ENCODE results near the gene TRIM31. TPM values are rescaled to one million over a fixed set of nuclear protein-coding genes. Genes with fewer than 3 reads are reported as not detected.

TRIM31 gene
- total RNA-seq, 1 experiment from 2014 or later, result 0.13 TPM

GRCh38 chr6:30061858-30062458 is 50.9 kb downstream of the TRIM31 start:
- POLR2A ChIA-PET, result interaction anchor here (1.3 to 1.5 kb wide), 2 partner anchors 15 to 214 kb away, joined by 3 read pairs; no protein-coding TSS in a partner anchor
- no peak for TF ChIP-seq CREB1 (CRISPR knock-in tag; IDR thresholded peaks at IDR 0.05)
- TF ChIP-seq TP53 (CRISPR knock-in tag; IDR thresholded peaks at IDR 0.05), result no peak
- TF ChIP-seq, protein P1, sequence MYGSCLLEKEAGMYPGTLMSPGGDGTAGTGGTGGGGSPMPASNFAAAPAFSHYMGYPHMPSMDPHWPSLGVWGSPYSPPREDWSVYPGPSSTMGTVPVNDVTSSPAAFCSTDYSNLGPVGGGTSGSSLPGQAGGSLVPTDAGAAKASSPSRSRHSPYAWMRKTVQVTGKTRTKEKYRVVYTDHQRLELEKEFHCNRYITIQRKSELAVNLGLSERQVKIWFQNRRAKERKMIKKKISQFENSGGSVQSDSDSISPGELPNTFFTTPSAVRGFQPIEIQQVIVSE (CRISPR knock-in tag; IDR thresholded peaks at IDR 0.05; ENCODE audit: borderline replicate concordance), result no peak
- TF ChIP-seq NR2C2 (CRISPR knock-in tag; IDR thresholded peaks at IDR 0.05), result no peak
- no peak for TF ChIP-seq MXD4 (CRISPR knock-in tag; IDR thresholded peaks at IDR 0.05; ENCODE audit: borderline replicate concordance)
- TF ChIP-seq, protein P2, sequence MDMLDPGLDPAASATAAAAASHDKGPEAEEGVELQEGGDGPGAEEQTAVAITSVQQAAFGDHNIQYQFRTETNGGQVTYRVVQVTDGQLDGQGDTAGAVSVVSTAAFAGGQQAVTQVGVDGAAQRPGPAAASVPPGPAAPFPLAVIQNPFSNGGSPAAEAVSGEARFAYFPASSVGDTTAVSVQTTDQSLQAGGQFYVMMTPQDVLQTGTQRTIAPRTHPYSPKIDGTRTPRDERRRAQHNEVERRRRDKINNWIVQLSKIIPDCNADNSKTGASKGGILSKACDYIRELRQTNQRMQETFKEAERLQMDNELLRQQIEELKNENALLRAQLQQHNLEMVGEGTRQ (CRISPR knock-in tag; IDR thresholded peaks at IDR 0.05), result no peak
- TF ChIP-seq NFATC4 (CRISPR knock-in tag; IDR thresholded peaks at IDR 0.05), result no peak
- TF ChIP-seq SOX15 (CRISPR knock-in tag; IDR thresholded peaks at IDR 0.05), result no peak
- no peak for TF ChIP-seq ZNF219 (CRISPR knock-in tag; IDR thresholded peaks at IDR 0.05; ENCODE audit: borderline replicate concordance)
- H3K27me3 Mint-ChIP-seq (ENCODE audit: low read depth), result no peaks in the 10 kb centered on the region
- peak overlapping the region; percentile 94 for H3K27ac Mint-ChIP-seq
- DNase-seq (ENCODE audit: low spot score) (no peak), ATAC-seq (no peak; the same call in 1 of the 2 replicates)
- H3K4me3 Mint-ChIP-seq, result peak overlapping the region; percentile 98
- H3K36me3 Mint-ChIP-seq, result peaks cover 13% of the 10 kb centered on the region; the same call in 1 of the 2 replicates
- H3K4me1 Mint-ChIP-seq, result peaks cover 29% of the 10 kb centered on the region
- CTCF ChIA-PET, result interaction anchor here (1.2 to 3.0 kb wide), 3 partner anchors 13 to 412 kb away, joined by 4 to 16 read pairs (median 10); partner anchors contain the start of gene RNF39
- H3K9me3 Mint-ChIP-seq, result no peaks in the 10 kb centered on the region

- ChIA-PET POLR2A (interaction anchor here (1.1 to 1.6 kb wide), 4 partner anchors 13 to 213 kb away, joined by 3 to 8 read pairs (median 3); no protein-coding TSS in a partner anchor), CTCF (interaction anchor here (1.2 to 3.0 kb wide), 5 partner anchors 14 to 411 kb away, joined by 4 to 16 read pairs (median 8); partner anchors contain the start of gene RNF39)
- Mint-ChIP-seq H3K27ac (peak within 1 kb of the TSS; percentile 94), H3K4me1 (peaks cover 28% of the 10 kb centered on the region), H3K36me3 (peaks cover 14% of the 10 kb centered on the region; the same call in 1 of the 2 replicates), H3K27me3 (ENCODE audit: low read depth) (no peaks in the 10 kb centered on the region), H3K9me3 (no peaks in the 10 kb centered on the region), H3K4me3 (peak within 1 kb of the TSS; percentile 98)
- ATAC-seq (peak; percentile 98), DNase-seq (ENCODE audit: low spot score) (peak; percentile 92)
- TF ChIP-seq ZSCAN18 (CRISPR knock-in tag; IDR thresholded peaks at IDR 0.05), result no peak
- peak; percentile 46 for TF ChIP-seq GABPB1 (CRISPR knock-in tag; IDR thresholded peaks at IDR 0.05)
- peak; percentile 77 for TF ChIP-seq FOXK1 (CRISPR knock-in tag; IDR thresholded peaks at IDR 0.05)
- no peak for TF ChIP-seq NR1H2 (CRISPR knock-in tag; IDR thresholded peaks at IDR 0.05)
- TF ChIP-seq CREM (CRISPR knock-in tag; IDR thresholded peaks at IDR 0.05), result peak; percentile 98
- peak; percentile 65 for TF ChIP-seq SP1 (CRISPR knock-in tag; conservative IDR thresholded peaks at IDR 0.05)
- peak; percentile 86 for TF ChIP-seq NFYB (CRISPR knock-in tag; conservative IDR thresholded peaks at IDR 0.05; ENCODE audit: low read depth)
- TF ChIP-seq HMGXB4 (CRISPR knock-in tag; IDR thresholded peaks at IDR 0.05), result 0 out of 2 replicates have a peak, but pooled peaks have one; percentile 32
- TF ChIP-seq ATF1 (CRISPR knock-in tag; IDR thresholded peaks at IDR 0.05), result 0 out of 2 replicates have a peak, but pooled peaks have one; percentile 55
- peak; percentile 63; the same call in 1 of the 2 replicates for TF ChIP-seq MYBL2 (CRISPR knock-in tag; IDR thresholded peaks at IDR 0.05)
Observed at GRCh38 chr6:30061092-30061857, 51.6 kb downstream of the TRIM31 start, which contains the start of gene POLR1H. Gene POLR1H (plus strand): TSS chr6:30061265. CDS start chr6:30061525, 260 bp downstream.
